Measurements from ENCODE around the gene ZKSCAN5.
"Not testable (repeated sequence)": the region's sequence is repeated elsewhere in the genome, so short reads cannot be mapped to it uniquely, and the experiment has no call there.

The ZKSCAN5 gene

GRCh38 chr7:99497766-99498545 lies 6.5 kb upstream of the ZKSCAN5 start:
- no peak for DNase-seq (ENCODE audit: low spot score)

GRCh38 chr7:99498546-99498944 lies 5.9 kb upstream of the ZKSCAN5 start:
- no peak for DNase-seq (ENCODE audit: low spot score)

- peak; percentile 14 for DNase-seq (ENCODE audit: low spot score)
Measured at GRCh38 chr7:99499371-99499720, 5.1 kb upstream of the ZKSCAN5 start.

- peak; percentile 93 for DNase-seq (ENCODE audit: low spot score)
Measured at GRCh38 chr7:99499721-99500636, 4.5 kb upstream of the ZKSCAN5 start, which contains the start of gene ZNF394. ZNF394 (minus strand) TSS chr7:99500281; CDS start chr7:99500093, 188 bp downstream.

DNA sequence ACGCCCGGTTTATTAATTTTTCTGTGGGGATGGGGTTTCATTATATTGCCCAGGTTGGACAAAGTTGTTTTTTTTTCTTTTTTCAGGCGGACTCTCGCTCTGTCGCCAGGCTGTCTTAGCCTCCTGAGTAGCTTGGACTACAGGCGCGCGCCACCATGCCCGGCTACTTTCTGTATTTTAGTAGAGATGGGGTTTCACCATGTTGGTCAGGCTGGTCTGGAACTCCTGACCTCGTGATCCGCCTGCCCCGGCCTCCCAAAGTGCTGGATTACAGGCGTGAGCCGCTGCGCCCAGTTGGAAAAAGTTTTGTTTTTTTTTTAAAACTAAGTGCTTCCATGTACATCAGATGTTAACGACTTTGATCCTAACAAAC lies 3.8 kb upstream of the ZKSCAN5 start:
- DNase-seq (ENCODE audit: low spot score), result no peak

- peak; percentile 21 for DNase-seq (ENCODE audit: low spot score)
Measured at GRCh38 chr7:99501236-99501635, 3.2 kb upstream of the ZKSCAN5 start.

GRCh38 chr7:99504281-99504602 lies 220 bp upstream of the ZKSCAN5 start:
- DNase-seq (ENCODE audit: low spot score), result no peak

GRCh38 chr7:99505324-99505662 lies 831 bp downstream of the ZKSCAN5 start:
- DNase-seq (ENCODE audit: low spot score), result peak; percentile 17

GRCh38 chr7:99514050-99514449 lies 9.6 kb downstream of the ZKSCAN5 start:
- no peak for DNase-seq (ENCODE audit: low spot score)

- DNase-seq (ENCODE audit: low spot score), result no peak
Measured at GRCh38 chr7:99521399-99521798, 16.9 kb downstream of the ZKSCAN5 start.

DNA sequence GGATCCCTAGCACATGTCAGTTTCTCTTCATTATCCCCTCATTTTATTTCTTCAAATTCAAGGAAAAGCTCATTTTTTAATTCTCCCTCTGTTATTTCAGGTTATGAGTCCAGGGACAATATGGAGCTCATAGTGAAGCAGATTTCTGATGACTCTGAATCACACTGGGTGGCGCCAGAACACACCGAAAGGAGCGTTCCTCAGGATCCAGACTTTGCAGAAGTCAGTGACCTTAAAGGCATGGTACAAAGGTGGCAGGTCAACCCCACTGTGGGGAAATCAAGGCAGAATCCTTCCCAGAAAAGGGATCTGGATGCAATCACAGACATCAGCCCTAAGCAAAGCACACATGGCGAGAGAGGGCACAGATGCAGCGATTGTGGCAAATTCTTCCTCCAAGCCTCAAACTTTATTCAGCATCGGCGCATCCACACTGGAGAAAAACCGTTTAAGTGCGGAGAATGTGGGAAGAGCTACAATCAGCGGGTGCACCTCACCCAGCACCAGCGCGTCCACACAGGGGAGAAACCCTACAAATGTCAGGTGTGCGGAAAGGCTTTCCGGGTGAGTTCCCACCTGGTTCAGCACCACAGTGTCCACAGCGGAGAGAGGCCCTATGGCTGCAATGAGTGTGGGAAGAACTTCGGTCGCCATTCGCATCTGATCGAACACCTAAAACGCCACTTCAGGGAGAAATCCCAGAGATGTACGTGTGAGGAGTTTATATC lies 21.4 kb downstream of the ZKSCAN5 start:
- peak; percentile 35 for DNase-seq (ENCODE audit: low spot score)

- DNase-seq (ENCODE audit: low spot score), result no peak
Measured at GRCh38 chr7:99531354-99531765, 26.9 kb downstream of the ZKSCAN5 start.

DNA sequence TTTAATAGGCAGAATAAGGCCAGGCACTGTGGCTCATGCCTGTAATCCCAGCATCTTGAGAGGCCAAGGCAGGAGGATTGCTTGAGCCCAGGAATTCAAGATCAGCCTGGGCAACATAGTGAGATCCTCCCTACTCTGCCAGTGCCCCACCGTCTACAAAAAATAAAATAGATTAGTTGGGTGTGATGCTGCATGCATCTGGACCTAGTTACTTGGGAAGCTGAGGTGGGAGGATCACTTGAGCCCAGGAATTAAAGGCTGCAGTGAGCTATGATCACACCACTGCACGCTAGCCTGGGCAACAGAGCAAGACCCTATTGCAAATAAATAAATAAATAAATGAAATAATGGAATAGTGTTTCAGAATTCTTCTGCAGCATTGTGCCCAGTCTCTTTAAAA lies 31.2 kb downstream of the ZKSCAN5 start:
- no peak for DNase-seq (ENCODE audit: low spot score)

DNA sequence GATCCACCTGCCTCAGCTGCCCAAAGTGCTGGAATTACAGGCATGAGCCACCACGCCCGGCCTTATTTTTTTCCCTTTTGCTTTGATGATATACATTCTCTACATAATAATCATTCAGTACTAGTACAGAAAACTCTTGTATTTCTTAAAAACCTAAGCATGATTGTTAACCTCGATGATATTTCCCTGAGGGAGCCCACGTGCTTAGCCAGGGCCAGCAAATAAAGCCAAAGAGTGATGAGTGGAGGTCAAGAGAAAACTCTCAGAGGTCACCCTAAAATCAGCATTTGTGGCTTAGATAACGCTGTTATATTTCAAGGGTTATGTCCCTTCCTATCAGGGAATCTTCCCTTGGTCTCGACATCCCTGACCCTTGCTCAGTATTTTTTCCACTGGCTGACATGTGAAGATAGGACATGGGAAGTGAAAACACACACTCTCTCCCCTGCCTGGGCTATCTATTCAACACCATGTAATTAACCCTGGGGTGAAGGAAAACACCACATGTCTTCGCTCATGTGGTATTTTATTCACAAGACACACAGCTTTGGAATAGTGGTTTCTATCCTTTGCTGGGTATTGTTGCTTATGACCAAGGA lies 34.9 kb downstream of the ZKSCAN5 start:
- DNase-seq (ENCODE audit: low spot score), result no peak

DNA sequence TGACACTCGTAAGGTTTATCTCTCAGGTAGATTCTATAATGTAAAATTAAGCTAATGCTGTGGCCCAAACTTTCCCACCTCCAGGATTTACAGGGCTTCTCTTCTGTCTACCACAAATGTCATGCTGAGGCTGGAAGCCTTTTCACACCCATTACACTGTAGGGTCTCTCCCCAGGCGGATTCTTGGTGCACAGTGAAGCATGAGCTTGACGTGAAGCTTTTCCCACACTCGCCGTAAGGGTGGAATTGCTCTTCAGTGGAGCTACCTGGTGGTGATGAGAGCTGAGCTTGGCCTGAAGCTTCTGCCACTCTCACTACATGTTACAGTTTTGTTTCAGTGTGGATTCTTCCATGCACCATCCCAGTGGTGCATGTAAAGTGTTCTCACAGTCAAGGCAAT lies 36.1 kb downstream of the ZKSCAN5 start:
- DNase-seq (ENCODE audit: low spot score), result no peak

- DNase-seq (ENCODE audit: low spot score), result no peak
Measured at GRCh38 chr7:99541212-99541611, 36.8 kb downstream of the ZKSCAN5 start.

DNA sequence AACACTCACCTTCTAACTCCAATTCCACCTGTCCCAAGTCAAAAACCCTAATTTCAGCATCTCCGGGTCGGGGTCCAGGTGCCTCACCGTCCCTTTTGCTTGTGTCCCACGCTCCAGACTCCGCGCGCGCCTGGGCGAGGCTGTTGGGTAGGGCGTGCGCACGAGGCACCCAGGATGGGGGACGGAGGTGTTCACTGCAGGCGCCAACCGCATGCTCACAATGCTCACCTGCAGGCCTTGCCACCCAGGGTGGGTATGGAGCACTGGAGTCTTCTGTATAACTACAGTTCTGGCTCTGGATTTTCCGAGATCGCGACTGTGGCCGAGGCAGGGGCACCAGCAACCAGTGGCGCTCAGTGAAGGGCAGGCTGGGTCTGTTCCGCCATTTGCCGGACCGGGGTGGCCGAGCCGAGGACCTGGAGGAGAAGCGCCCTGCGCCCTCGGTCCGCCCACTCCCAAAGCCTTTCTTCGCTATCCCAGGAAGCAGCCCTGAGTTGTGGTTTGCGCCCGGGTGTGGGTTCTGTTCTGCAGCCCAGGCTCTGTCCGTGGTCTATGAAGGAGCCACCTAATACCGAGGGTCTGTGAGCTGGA lies 38.7 kb downstream of the ZKSCAN5 start:
- DNase-seq (ENCODE audit: low spot score), result no peak

- DNase-seq (ENCODE audit: low spot score), result no peak
Measured at GRCh38 chr7:99543916-99544315, 39.5 kb downstream of the ZKSCAN5 start.

GRCh38 chr7:99545308-99545707 lies 40.8 kb downstream of the ZKSCAN5 start:
- not testable (repeated sequence) for DNase-seq (ENCODE audit: low spot score)

- not testable (repeated sequence) for DNase-seq (ENCODE audit: low spot score)
Measured at GRCh38 chr7:99549545-99549944, 45.1 kb downstream of the ZKSCAN5 start.

- DNase-seq (ENCODE audit: low spot score), result no peak
Measured at GRCh38 chr7:99551334-99551733, 46.9 kb downstream of the ZKSCAN5 start.

Data from hematopoietic multipotent progenitor cell treated with erythropoietin and hydrocortisone succinate and interleukin-3 and kit ligand, for 15 days (in vitro differentiated cells).